ENCODE measurements around the gene CHAC2.

Gene CHAC2

GRCh38 chr2:53786352-53786704 is 18.7 kb downstream of the CHAC2 start:
- Histone ChIP-seq H3K36me3 (ENCODE audit: insufficient read depth, low read length) (peaks cover 26% of the 10 kb centered on the region), H4K20me1 (ENCODE audit: insufficient read depth, low read length) (no peaks in the 10 kb centered on the region), H3K9me3 (ENCODE audit: low read length) (no peaks in the 10 kb centered on the region), H3K9ac (ENCODE audit: low read length) (peak overlapping the region; percentile 91), H3K27ac (ENCODE audit: low read depth, low read length, poor library complexity, severe bottlenecking) (peak overlapping the region; percentile 70), H2AFZ (ENCODE audit: low read length) (no peak overlapping the region), H3K79me2 (ENCODE audit: insufficient read depth, low read length) (peaks cover 76% of the 10 kb centered on the region), H3K27me3 (ENCODE audit: insufficient read depth, low read length) (no peaks in the 10 kb centered on the region), H3K4me1 (ENCODE audit: insufficient read depth, low read length, severe bottlenecking) (peaks cover 43% of the 10 kb centered on the region), H3K4me2 (ENCODE audit: low read length) (peak overlapping the region; percentile 90), H3K4me3 (ENCODE audit: low read depth, low read length, poor library complexity, severe bottlenecking) (peak overlapping the region; percentile 89), H3K9me2 (ENCODE audit: low read depth, low read length) (no peaks in the 10 kb centered on the region), H3F3A (ENCODE audit: insufficient read depth, low read length) (no peaks in the 10 kb centered on the region)
- TF ChIP-seq CTCF (IDR thresholded peaks at IDR 0.05; ENCODE audit: low read length): no peak
- TF ChIP-seq EZH2 (IDR thresholded peaks at IDR 0.05; ENCODE audit: borderline replicate concordance, low read length): no peak

- H3F3A ChIP-seq (ENCODE audit: insufficient read depth, low read length): no peaks in the 10 kb centered on the region
- peak within 1 kb of the TSS; percentile 91 for H3K9ac ChIP-seq (ENCODE audit: low read length)
- no peaks in the 10 kb centered on the region for H3K9me2 ChIP-seq (ENCODE audit: low read depth, low read length)
- TF ChIP-seq EZH2 (IDR thresholded peaks at IDR 0.05; ENCODE audit: borderline replicate concordance, low read length) (no peak), CTCF (IDR thresholded peaks at IDR 0.05; ENCODE audit: low read length) (no peak)
- H3K27me3 ChIP-seq (ENCODE audit: insufficient read depth, low read length): no peaks in the 10 kb centered on the region
- H2AFZ ChIP-seq (ENCODE audit: low read length): no peak within 1 kb of the TSS
- H4K20me1 ChIP-seq (ENCODE audit: insufficient read depth, low read length): no peaks in the 10 kb centered on the region
- peak within 1 kb of the TSS; percentile 90 for H3K4me2 ChIP-seq (ENCODE audit: low read length)
- H3K9me3 ChIP-seq (ENCODE audit: low read length): no peaks in the 10 kb centered on the region
- H3K27ac ChIP-seq (ENCODE audit: low read depth, low read length, poor library complexity, severe bottlenecking): peak within 1 kb of the TSS; percentile 70
- H3K4me3 ChIP-seq (ENCODE audit: low read depth, low read length, poor library complexity, severe bottlenecking): peak within 1 kb of the TSS; percentile 89
- peaks cover 71% of the 10 kb centered on the region for H3K79me2 ChIP-seq (ENCODE audit: insufficient read depth, low read length)
- H3K4me1 ChIP-seq (ENCODE audit: insufficient read depth, low read length, severe bottlenecking): peaks cover 43% of the 10 kb centered on the region
- H3K36me3 ChIP-seq (ENCODE audit: insufficient read depth, low read length): peaks cover 20% of the 10 kb centered on the region
These were observed 19.4 kb downstream of the CHAC2 start, which contains the start of the genes ASB3 and ERLEC1 for GRCh38 chr2:53786705-53787613. Gene ASB3 (minus strand): TSS chr2:53786953. CDS start chr2:53765572, 21,381 bp downstream. Gene ERLEC1 (plus strand): TSS chr2:53787044. CDS start chr2:53787211, 167 bp downstream.

GRCh38 chr2:53787614-53788289 is 20.1 kb downstream of the CHAC2 start:
- Histone ChIP-seq H3K27me3 (ENCODE audit: insufficient read depth, low read length) (no peaks in the 10 kb centered on the region), H3K79me2 (ENCODE audit: insufficient read depth, low read length) (peaks cover 63% of the 10 kb centered on the region), H3K27ac (ENCODE audit: low read depth, low read length, poor library complexity, severe bottlenecking) (peak overlapping the region; percentile 22), H4K20me1 (ENCODE audit: insufficient read depth, low read length) (no peaks in the 10 kb centered on the region), H3K4me1 (ENCODE audit: insufficient read depth, low read length, severe bottlenecking) (peaks cover 43% of the 10 kb centered on the region), H3K4me3 (ENCODE audit: low read depth, low read length, poor library complexity, severe bottlenecking) (peak overlapping the region; percentile 89), H3K36me3 (ENCODE audit: insufficient read depth, low read length) (peaks cover 13% of the 10 kb centered on the region; the same call in 1 of the 2 replicates), H3K9me2 (ENCODE audit: low read depth, low read length) (no peaks in the 10 kb centered on the region), H2AFZ (ENCODE audit: low read length) (no peak overlapping the region), H3K9me3 (ENCODE audit: low read length) (no peaks in the 10 kb centered on the region), H3F3A (ENCODE audit: insufficient read depth, low read length) (no peaks in the 10 kb centered on the region), H3K9ac (ENCODE audit: low read length) (peak overlapping the region; percentile 91), H3K4me2 (ENCODE audit: low read length) (peak overlapping the region; percentile 90)
- no peak for TF ChIP-seq CTCF (IDR thresholded peaks at IDR 0.05; ENCODE audit: low read length)
- no peak for TF ChIP-seq EZH2 (IDR thresholded peaks at IDR 0.05; ENCODE audit: borderline replicate concordance, low read length)
